Thoracic aorta (tissue), 2 donors: ENCODE measurements around the gene RBM14. TPM values are rescaled to one million over a fixed set of nuclear protein-coding genes. Genes with fewer than 3 reads are reported as not detected.

ENCODE experiments used
- ATAC-seq: fragments of 150-250 bp; one replicate; pipeline ENCODE4 v1.8.0; 2017; ENCODE audit warnings: low read depth; ENCODE audit not compliant: insufficient number of reproducible peaks, low FRiP score
- DNase-seq: peaks from one replicate; pipeline ENCODE4 v3.0.0-alpha.2; 2020; ENCODE audit warnings: low spot score
- H3K27ac ChIP-seq, 2 donors: fragments of 200-600 bp; sonication (generic); 1 replicate in 1 of 2; 2 replicates in 1 of 2; pipeline ENCODE4 v1.5.1; 2016; ENCODE audit warnings: mild to moderate bottlenecking in 2 of 2, moderate library complexity in 2 of 2
- H3K27me3 ChIP-seq: fragments of 200-600 bp; sonication (generic); replicated peaks from 2 replicates; pipeline ENCODE4 v1.6.0; 2016; ENCODE audit warnings: mild to moderate bottlenecking; ENCODE audit not compliant: insufficient read depth
- H3K36me3 ChIP-seq: fragments of 200-600 bp; sonication (generic); one replicate; pipeline ENCODE4 v1.5.1; 2016
- H3K4me1 ChIP-seq, 2 donors: fragments of 200-600 bp; sonication (generic); 1 replicate in 1 of 2; 2 replicates in 1 of 2; pipeline versions ENCODE4 v1.5.1 to v1.6.0; 2016; ENCODE audit warnings: low read depth in 2 of 2, mild to moderate bottlenecking in 1 of 2; ENCODE audit not compliant: control insufficient read depth in 1 of 2
- H3K4me3 ChIP-seq: fragments of 200-600 bp; sonication (generic); 2 replicates; pipeline ENCODE4 v1.5.1; 2016; ENCODE audit warnings: mild to moderate bottlenecking
- H3K9me3 ChIP-seq: fragments of 200-600 bp; sonication (generic); 2 replicates; pipeline ENCODE4 v1.5.1; 2016
- CTCF ChIP-seq: fragments of 200-600 bp; sonication (generic); IDR thresholded peaks from one replicate; pipeline ENCODE4 v1.5.1; 2019; ENCODE audit warnings: antibody characterized with exemption
- total RNA-seq, 2 donors: library from RNA; depleted of rRNA; stranded (reverse); fragments of >200 nt; gene quantifications; one replicate each; pipeline versions ENCODE4 v1.1.0 to v1.2.3, GENCODE V29; 2016

RBM14 gene
- total RNA-seq, 2 donors from 2014 or later: 72.7 to 99.8 TPM

- no peak for ATAC-seq
- peak overlapping the region; percentile 88 for H3K4me3 ChIP-seq
Observed at GRCh38 chr11:66593303-66593635, 23.2 kb upstream of the RBM14 start.

GRCh38 chr11:66593650-66594049 lies 22.8 kb upstream of the RBM14 start:
- Histone ChIP-seq H3K36me3 (no peaks in the 10 kb centered on the region), H3K27ac (peak overlapping the region; percentile 55 to 78), H3K9me3 (no peaks in the 10 kb centered on the region), H3K4me3 (peak overlapping the region; percentile 88), H3K4me1 (peaks cover 12 to 33% of the 10 kb centered on the region in 2 donors), H3K27me3 (no peaks in the 10 kb centered on the region)
- DNase-seq (no peak), ATAC-seq (no peak)
- no peak for TF ChIP-seq CTCF

More at GRCh38 chr11:66593303-66593635, 23.2 kb upstream of the RBM14 start:
- Histone ChIP-seq H3K27me3 (no peaks in the 10 kb centered on the region), H3K36me3 (no peaks in the 10 kb centered on the region), H3K9me3 (no peaks in the 10 kb centered on the region), H3K27ac (peak overlapping the region; percentile 55 to 78), H3K4me1 (peaks cover 12 to 33% of the 10 kb centered on the region in 2 donors)
- TF ChIP-seq CTCF: no peak
- DNase-seq: no peak

GRCh38 chr11:66595245-66595904 lies 21.1 kb upstream of the RBM14 start:
- DNase-seq (no peak), ATAC-seq (no peak)
- no peak for TF ChIP-seq CTCF
- no peak overlapping the region for H3K4me3 ChIP-seq
- H3K27ac ChIP-seq: peak overlapping the region; percentile 29 to 53
- H3K36me3 ChIP-seq: peaks cover 7% of the 10 kb centered on the region
- no peaks in the 10 kb centered on the region for H3K9me3 ChIP-seq
- peaks cover 13 to 38% of the 10 kb centered on the region in 2 donors for H3K4me1 ChIP-seq
- no peaks in the 10 kb centered on the region for H3K27me3 ChIP-seq

GRCh38 chr11:66598993-66599392 lies 17.4 kb upstream of the RBM14 start:
- H3K4me3 ChIP-seq: no peak overlapping the region
- no peak overlapping the region for H3K27ac ChIP-seq
- H3K36me3 ChIP-seq: peaks cover 7% of the 10 kb centered on the region
- H3K27me3 ChIP-seq: no peaks in the 10 kb centered on the region
- H3K4me1 ChIP-seq: peaks cover 28 to 58% of the 10 kb centered on the region in 2 donors
- no peak for ATAC-seq
- H3K9me3 ChIP-seq: no peaks in the 10 kb centered on the region
- DNase-seq: no peak
- TF ChIP-seq CTCF: no peak

GRCh38 chr11:66600219-66600618 lies 16.2 kb upstream of the RBM14 start:
- H3K36me3 ChIP-seq: peaks cover 7% of the 10 kb centered on the region
- H3K27ac ChIP-seq: peak overlapping the region in 1 of 2 donors; percentile 57
- TF ChIP-seq CTCF: no peak
- H3K9me3 ChIP-seq: no peaks in the 10 kb centered on the region
- H3K27me3 ChIP-seq: no peaks in the 10 kb centered on the region
- peaks cover 28 to 45% of the 10 kb centered on the region in 2 donors for H3K4me1 ChIP-seq
- DNase-seq: no peak
- ATAC-seq: no peak
- H3K4me3 ChIP-seq: no peak overlapping the region
